Thoracic aorta (tissue), 2 donors: ENCODE data around the gene P2RY12. TPM values are rescaled to one million over a fixed set of nuclear protein-coding genes. Genes with fewer than 3 reads are reported as not detected.

Source experiments
- ATAC-seq: fragments of 150-250 bp; one replicate; pipeline ENCODE4 v1.8.0; 2017; ENCODE audit warnings: low read depth; ENCODE audit not compliant: insufficient number of reproducible peaks, low FRiP score
- DNase-seq: peaks from one replicate; pipeline ENCODE4 v3.0.0-alpha.2; 2020; ENCODE audit warnings: low spot score
- H3K27ac ChIP-seq, 2 donors: fragments of 200-600 bp; sonication (generic); 1 replicate in 1 of 2; 2 replicates in 1 of 2; pipeline ENCODE4 v1.5.1; 2016; ENCODE audit warnings: mild to moderate bottlenecking in 2 of 2, moderate library complexity in 2 of 2
- H3K27me3 ChIP-seq: fragments of 200-600 bp; sonication (generic); replicated peaks from 2 replicates; pipeline ENCODE4 v1.6.0; 2016; ENCODE audit warnings: mild to moderate bottlenecking; ENCODE audit not compliant: insufficient read depth
- H3K36me3 ChIP-seq: fragments of 200-600 bp; sonication (generic); one replicate; pipeline ENCODE4 v1.5.1; 2016
- H3K4me1 ChIP-seq, 2 donors: fragments of 200-600 bp; sonication (generic); 1 replicate in 1 of 2; 2 replicates in 1 of 2; pipeline versions ENCODE4 v1.5.1 to v1.6.0; 2016; ENCODE audit warnings: low read depth in 2 of 2, mild to moderate bottlenecking in 1 of 2; ENCODE audit not compliant: control insufficient read depth in 1 of 2
- H3K4me3 ChIP-seq: fragments of 200-600 bp; sonication (generic); 2 replicates; pipeline ENCODE4 v1.5.1; 2016; ENCODE audit warnings: mild to moderate bottlenecking
- H3K9me3 ChIP-seq: fragments of 200-600 bp; sonication (generic); 2 replicates; pipeline ENCODE4 v1.5.1; 2016
- total RNA-seq, 2 donors: library from RNA; depleted of rRNA; stranded (reverse); fragments of >200 nt; gene quantifications; one replicate each; pipeline versions ENCODE4 v1.1.0 to v1.2.3, GENCODE V29; 2016
- TF ChIP-seq, protein P1 (sequence below): fragments of 200-600 bp; sonication (generic); IDR thresholded peaks from one replicate; pipeline ENCODE4 v1.5.1; 2019; ENCODE audit warnings: antibody characterized with exemption

The P2RY12 gene
- total RNA-seq, 2 donors from 2014 or later: 2.2 to 10.7 TPM

DNA sequence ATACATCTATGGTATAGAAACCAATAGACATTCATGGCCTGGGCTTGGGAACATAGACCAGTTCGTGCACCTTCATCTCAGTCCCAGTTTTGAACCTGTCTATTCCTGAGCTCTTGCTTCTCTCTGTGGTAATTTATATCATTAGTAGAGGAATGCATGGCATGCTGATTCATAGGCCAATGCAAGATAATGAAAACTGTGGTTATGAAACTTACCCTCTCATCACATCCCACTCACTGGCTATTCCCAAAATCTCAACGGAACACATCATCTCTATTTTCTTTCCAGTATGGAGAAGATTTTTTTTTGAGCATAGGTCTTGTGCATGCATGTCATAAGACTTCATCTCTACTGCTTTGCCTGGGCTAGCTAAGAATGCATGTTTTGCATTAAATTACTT is 18.7 kb upstream of the P2RY12 start:
- no peak for ATAC-seq
- no peaks in the 10 kb centered on the region for H3K9me3 ChIP-seq
- no peaks in the 10 kb centered on the region for H3K27me3 ChIP-seq
- H3K27ac ChIP-seq: no peak overlapping the region
- no peaks in the 10 kb centered on the region for H3K36me3 ChIP-seq
- H3K4me3 ChIP-seq: no peak overlapping the region
- TF ChIP-seq, protein P1, sequence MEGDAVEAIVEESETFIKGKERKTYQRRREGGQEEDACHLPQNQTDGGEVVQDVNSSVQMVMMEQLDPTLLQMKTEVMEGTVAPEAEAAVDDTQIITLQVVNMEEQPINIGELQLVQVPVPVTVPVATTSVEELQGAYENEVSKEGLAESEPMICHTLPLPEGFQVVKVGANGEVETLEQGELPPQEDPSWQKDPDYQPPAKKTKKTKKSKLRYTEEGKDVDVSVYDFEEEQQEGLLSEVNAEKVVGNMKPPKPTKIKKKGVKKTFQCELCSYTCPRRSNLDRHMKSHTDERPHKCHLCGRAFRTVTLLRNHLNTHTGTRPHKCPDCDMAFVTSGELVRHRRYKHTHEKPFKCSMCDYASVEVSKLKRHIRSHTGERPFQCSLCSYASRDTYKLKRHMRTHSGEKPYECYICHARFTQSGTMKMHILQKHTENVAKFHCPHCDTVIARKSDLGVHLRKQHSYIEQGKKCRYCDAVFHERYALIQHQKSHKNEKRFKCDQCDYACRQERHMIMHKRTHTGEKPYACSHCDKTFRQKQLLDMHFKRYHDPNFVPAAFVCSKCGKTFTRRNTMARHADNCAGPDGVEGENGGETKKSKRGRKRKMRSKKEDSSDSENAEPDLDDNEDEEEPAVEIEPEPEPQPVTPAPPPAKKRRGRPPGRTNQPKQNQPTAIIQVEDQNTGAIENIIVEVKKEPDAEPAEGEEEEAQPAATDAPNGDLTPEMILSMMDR: no peak
- no peak for DNase-seq
- H3K4me1 ChIP-seq: no peaks in the 10 kb centered on the region

DNA sequence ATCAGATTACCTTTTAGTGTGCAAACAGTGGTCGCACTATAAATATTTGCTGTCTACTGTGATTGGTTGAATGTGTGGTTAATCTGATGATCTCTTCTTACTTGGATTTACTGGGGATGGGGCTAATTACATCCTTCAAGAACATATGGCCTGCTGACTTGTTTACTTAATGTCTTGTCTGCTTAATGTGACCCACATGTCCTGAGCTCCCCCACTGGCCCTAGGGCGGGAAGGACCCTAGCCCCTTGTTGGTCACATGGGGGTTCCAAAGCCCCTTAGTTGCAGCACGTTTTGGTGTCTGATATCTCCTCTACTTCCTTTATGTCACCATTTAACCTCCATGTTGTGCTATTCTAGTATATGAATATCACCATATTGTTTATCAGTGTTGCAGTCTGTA is 17.8 kb upstream of the P2RY12 start:
- DNase-seq: no peak
- Histone ChIP-seq H3K27me3 (no peaks in the 10 kb centered on the region), H3K9me3 (no peaks in the 10 kb centered on the region), H3K36me3 (no peaks in the 10 kb centered on the region), H3K4me3 (no peak overlapping the region), H3K4me1 (no peaks in the 10 kb centered on the region), H3K27ac (no peak overlapping the region)
- TF ChIP-seq, protein P1: no peak
- ATAC-seq: no peak

DNA sequence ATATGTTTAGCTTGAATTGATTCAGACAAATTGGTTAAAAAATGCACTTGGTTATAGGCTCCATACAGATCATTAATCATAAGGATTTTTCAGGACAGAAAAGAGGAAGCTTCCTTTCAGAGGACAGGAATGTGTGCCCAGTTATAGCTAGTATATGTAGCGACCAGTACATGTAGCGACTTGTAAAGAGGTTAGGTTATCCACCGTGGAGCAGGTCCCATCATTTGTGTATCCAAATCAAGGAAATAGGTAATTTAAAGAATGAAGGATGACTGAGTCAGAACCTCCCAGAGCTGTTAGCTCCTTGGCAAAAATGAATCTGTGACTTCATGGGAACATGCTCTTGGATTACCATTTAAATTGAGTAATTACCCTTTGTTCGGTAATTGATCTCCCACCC is 15.8 kb upstream of the P2RY12 start:
- TF ChIP-seq, protein P1: no peak
- no peak for ATAC-seq

DNA sequence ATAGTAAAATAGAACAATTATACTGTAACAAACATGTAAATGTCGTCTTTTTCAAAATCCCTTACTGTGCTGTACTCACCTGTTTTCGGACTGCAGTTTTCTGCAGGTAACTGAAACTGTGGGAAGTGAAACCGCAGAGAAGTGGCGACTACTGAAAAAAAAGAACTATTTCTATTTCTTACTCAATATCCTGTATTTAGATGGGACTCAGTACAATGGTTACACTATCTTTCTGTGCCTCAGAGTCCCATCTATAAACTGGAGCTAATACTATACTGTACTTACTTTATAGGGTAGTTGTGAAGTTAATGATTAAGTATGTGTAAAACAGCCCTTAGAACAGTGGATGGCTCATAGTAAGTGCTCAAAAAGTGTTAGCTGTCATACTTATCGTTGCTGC is 14.3 kb upstream of the P2RY12 start:
- H3K27ac ChIP-seq: no peak overlapping the region
- TF ChIP-seq, protein P1: no peak
- no peaks in the 10 kb centered on the region for H3K36me3 ChIP-seq
- no peak overlapping the region for H3K4me3 ChIP-seq
- ATAC-seq (no peak), DNase-seq (no peak)
- H3K4me1 ChIP-seq: no peaks in the 10 kb centered on the region
- no peaks in the 10 kb centered on the region for H3K27me3 ChIP-seq
- H3K9me3 ChIP-seq: no peaks in the 10 kb centered on the region

More for the DNA sequence above, 15.8 kb upstream of the P2RY12 start:
- DNase-seq: no peak
- Histone ChIP-seq H3K27ac (no peak overlapping the region), H3K9me3 (no peaks in the 10 kb centered on the region), H3K4me3 (no peak overlapping the region), H3K27me3 (no peaks in the 10 kb centered on the region), H3K4me1 (no peaks in the 10 kb centered on the region), H3K36me3 (no peaks in the 10 kb centered on the region)

DNA sequence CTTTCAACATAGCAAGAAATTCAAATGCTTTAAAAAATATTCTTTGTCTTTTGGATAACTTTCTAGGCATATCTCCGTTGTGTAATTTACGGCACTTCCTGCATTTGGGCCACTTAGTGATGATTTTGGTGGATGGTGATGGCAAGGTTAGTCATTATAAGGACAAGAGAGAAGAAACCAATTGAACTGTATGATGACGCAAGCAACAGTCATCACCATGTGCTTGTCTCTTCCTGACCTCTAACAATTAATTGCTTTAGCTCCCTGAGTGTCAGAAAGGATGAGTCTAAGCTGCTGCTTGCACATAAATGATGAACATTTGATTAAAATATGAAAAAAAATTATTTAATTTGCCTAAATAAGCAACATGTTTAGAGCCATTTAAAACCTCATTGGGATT is 11.3 kb upstream of the P2RY12 start:
- no peaks in the 10 kb centered on the region for H3K9me3 ChIP-seq
- no peak overlapping the region for H3K4me3 ChIP-seq
- H3K27me3 ChIP-seq: no peaks in the 10 kb centered on the region
- no peak overlapping the region for H3K27ac ChIP-seq
- no peaks in the 10 kb centered on the region for H3K36me3 ChIP-seq
- H3K4me1 ChIP-seq: no peaks in the 10 kb centered on the region
- DNase-seq (no peak), ATAC-seq (no peak)
- TF ChIP-seq, protein P1: no peak
